ENCODE measurements around the gene STOX2. TPM values are rescaled to one million over a fixed set of nuclear protein-coding genes. Genes with fewer than 3 reads are reported as not detected.

Gene STOX2
- total and polyA plus RNA-seq, 2 of the 8 experiments (the other 6 are each of a cell fraction or from before 2014, with no cell fraction given): 5.5 to 20.0 TPM

- H3K27ac ChIP-seq (ENCODE audit: low read depth, low read length): no peak overlapping the region
- no peak overlapping the region for H3K14ac ChIP-seq (ENCODE audit: insufficient read length)
- no peaks in the 10 kb centered on the region for H3K27me3 ChIP-seq (replicated peaks in 1 of 4; ENCODE audit: control insufficient read depth in 3 of 4, extremely low read depth in 1 of 4, insufficient read depth in 3 of 4, low read length in 3 of 4)
- no peak overlapping the region for H2BK12ac ChIP-seq (ENCODE audit: low read depth, low read length)
- H3K4me1 ChIP-seq (replicated peaks in 1 of 4; ENCODE audit: control insufficient read depth in 3 of 4, insufficient read depth in 4 of 4, low read length in 3 of 4): peaks cover 0 to 3% (median 1%) of the 10 kb centered on the region in 4 experiments; a peak in 3 of 7 replicates
- H4K91ac ChIP-seq (replicated peaks; ENCODE audit: insufficient read length, low read length): no peak overlapping the region
- H2BK120ac ChIP-seq (replicated peaks; ENCODE audit: low read depth, low read length): no peak overlapping the region
- H3K9ac ChIP-seq (replicated peaks in 1 of 4; ENCODE audit: extremely low read depth in 1 of 4, low read depth in 3 of 4, low read length in 3 of 4): no peak overlapping the region
- H3K56ac ChIP-seq (replicated peaks; ENCODE audit: insufficient read length, low read depth, low read length): no peak overlapping the region
- TF ChIP-seq E2F6 (IDR thresholded peaks at IDR 0.05) (no peak), EP300 (IDR thresholded peaks at IDR 0.05; ENCODE audit: borderline replicate concordance in 1 of 2, low read depth in 2 of 2, low read length in 2 of 2) (no peak)
- no peak overlapping the region for H2AFZ ChIP-seq (ENCODE audit: low read length)
- no peaks in the 10 kb centered on the region; the same call in 1 of the 2 replicates for H3K79me1 ChIP-seq (ENCODE audit: low read depth, low read length)
- H3K18ac ChIP-seq (ENCODE audit: extremely low read depth, low read length): no peak overlapping the region
- CTCF ChIA-PET (ENCODE audit: partially characterized antibody): no interaction called here
- no peak overlapping the region for H2BK15ac ChIP-seq (ENCODE audit: low read length)
- no peak overlapping the region for H2BK20ac ChIP-seq (ENCODE audit: low read length)
- H3K4me2 ChIP-seq (ENCODE audit: insufficient read depth in 1 of 2, low read depth in 2 of 2, low read length in 2 of 2): no peak overlapping the region
- H3K4ac ChIP-seq (replicated peaks; ENCODE audit: insufficient read length, low read depth, low read length): no peak overlapping the region
- peaks cover 0 to 14% of the 10 kb centered on the region in 2 experiments; a peak in 2 of 4 replicates for H3K79me2 ChIP-seq (ENCODE audit: control insufficient read depth in 1 of 2, insufficient read depth in 2 of 2, low read length in 2 of 2)
- H4K20me1 ChIP-seq (replicated peaks in 1 of 2; ENCODE audit: control insufficient read depth in 1 of 2, insufficient read depth in 2 of 2, low read length in 2 of 2): no peaks in the 10 kb centered on the region
- POLR2A ChIA-PET (ENCODE audit: partially characterized antibody): no interaction called here
- H3K23me2 ChIP-seq (ENCODE audit: low read depth, low read length): no peaks in the 10 kb centered on the region; the same call in 1 of the 2 replicates
- FAIRE-seq (no peak), DNase-seq (ENCODE audit: low read depth in 1 of 2, low spot score in 2 of 2) (no peak)
- no peak overlapping the region for H4K8ac ChIP-seq (ENCODE audit: extremely low read depth, insufficient read depth, low read length)
- H3K36me3 ChIP-seq (ENCODE audit: control insufficient read depth in 2 of 4, insufficient read depth in 4 of 4, low read length in 3 of 4): no peaks in the 10 kb centered on the region
- H3K23ac ChIP-seq (ENCODE audit: insufficient read length): no peak overlapping the region
- no peak overlapping the region for H4K5ac ChIP-seq (ENCODE audit: insufficient read length, low read depth, low read length)
- WGBS, 2 experiments (ENCODE audit: extremely low coverage in 1 of 2, insufficient coverage in 1 of 2, insufficient read length in 1 of 2, insufficient replicate concordance in 2 of 2, low coverage in 1 of 2, low lambda C conversion rate in 2 of 2, missing lambda C conversion rate in 1 of 2): 78% methylated on average over 2 of the region's 2 CpGs; no CpG with 5 or more reads in 1 of the 2 experiments
- H2AK5ac ChIP-seq (ENCODE audit: low read depth, low read length): no peak overlapping the region
- no peaks in the 10 kb centered on the region for H3K9me3 ChIP-seq (ENCODE audit: insufficient read depth in 2 of 2, low read depth in 1 of 2, low read length in 1 of 2)
- no peak overlapping the region for H2BK5ac ChIP-seq (ENCODE audit: low read depth, low read length)
- no peak overlapping the region for H3K4me3 ChIP-seq (ENCODE audit: extremely low read depth in 1 of 4, insufficient read depth in 2 of 4, low read depth in 3 of 4, low read length in 4 of 4)
Measured at GRCh38 chr4:183962419-183962818, 57.3 kb downstream of the STOX2 start.
